Lower leg skin (tissue), 4 donors: ENCODE data around the gene PHIP. TPM values are rescaled to one million over a fixed set of nuclear protein-coding genes. Genes with fewer than 3 reads are reported as not detected.
A peak's percentile ranks its signal among the peaks of the same experiment; 100 is the strongest.

Source experiments
- DNase-seq, 2 donors: peaks; one replicate each; pipeline ENCODE4 v3.0.0-alpha.2; 2019; ENCODE audit warnings: low spot score in 2 of 2
- H3K4me3 ChIP-seq: fragments of 200-600 bp; sonication (generic); 2 replicates; pipeline ENCODE4 v1.5.1; 2017; ENCODE audit warnings: mild to moderate bottlenecking, low read depth; ENCODE audit not compliant: poor library complexity, severe bottlenecking
- POLR2A ChIP-seq, 2 donors: fragments of 450-650 bp; IDR thresholded peaks; one replicate each; pipeline ENCODE4 v1.6.1; 2016 to 2017; ENCODE audit warnings: antibody characterized with exemption in 2 of 2, mild to moderate bottlenecking in 1 of 2, moderate library complexity in 1 of 2
- WGBS, 2 donors: methylation state at CpG; one replicate each; pipeline ENCODE4 v1.1.5; 2018; 5-methylcytosine and 5-hydroxymethylcytosine counted together
- intact Hi-C: fragments of 100-400 bp; cut with DNase I; formaldehyde crosslinking; loops from one replicate; pipeline ENCODE4 v1.15.0; 2023; ENCODE audit warnings: low total_unique reads
- total RNA-seq, 4 donors: library from RNA; depleted of rRNA; stranded (reverse); fragments of >200 nt; gene quantifications; one replicate each; pipeline ENCODE4 v1.1.0, GENCODE V29; 2016
- TF ChIP-seq, protein P1 (sequence below), 3 donors: fragments of 450-650 bp; IDR thresholded peaks; one replicate each; pipeline ENCODE4 v1.5.1; 2016; ENCODE audit warnings: antibody characterized with exemption in 3 of 3, mild to moderate bottlenecking in 3 of 3, moderate library complexity in 2 of 3

Gene PHIP
- total RNA-seq, 4 donors from 2014 or later: 21.3 to 23.9 (median 22.4) TPM

GRCh38 chr6:79082304-79082703 is 4.2 kb upstream of the PHIP start:
- intact Hi-C loops: no loop called here
- WGBS, 2 donors: 86 to 97% methylated on average over 1 of the region's 1 CpG
- TF ChIP-seq POLR2A (IDR thresholded peaks at IDR 0.05): no peak
- TF ChIP-seq, protein P1, sequence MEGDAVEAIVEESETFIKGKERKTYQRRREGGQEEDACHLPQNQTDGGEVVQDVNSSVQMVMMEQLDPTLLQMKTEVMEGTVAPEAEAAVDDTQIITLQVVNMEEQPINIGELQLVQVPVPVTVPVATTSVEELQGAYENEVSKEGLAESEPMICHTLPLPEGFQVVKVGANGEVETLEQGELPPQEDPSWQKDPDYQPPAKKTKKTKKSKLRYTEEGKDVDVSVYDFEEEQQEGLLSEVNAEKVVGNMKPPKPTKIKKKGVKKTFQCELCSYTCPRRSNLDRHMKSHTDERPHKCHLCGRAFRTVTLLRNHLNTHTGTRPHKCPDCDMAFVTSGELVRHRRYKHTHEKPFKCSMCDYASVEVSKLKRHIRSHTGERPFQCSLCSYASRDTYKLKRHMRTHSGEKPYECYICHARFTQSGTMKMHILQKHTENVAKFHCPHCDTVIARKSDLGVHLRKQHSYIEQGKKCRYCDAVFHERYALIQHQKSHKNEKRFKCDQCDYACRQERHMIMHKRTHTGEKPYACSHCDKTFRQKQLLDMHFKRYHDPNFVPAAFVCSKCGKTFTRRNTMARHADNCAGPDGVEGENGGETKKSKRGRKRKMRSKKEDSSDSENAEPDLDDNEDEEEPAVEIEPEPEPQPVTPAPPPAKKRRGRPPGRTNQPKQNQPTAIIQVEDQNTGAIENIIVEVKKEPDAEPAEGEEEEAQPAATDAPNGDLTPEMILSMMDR (IDR thresholded peaks at IDR 0.05): no peak
- no peak overlapping the region for H3K4me3 ChIP-seq
- no peak for DNase-seq

DNA sequence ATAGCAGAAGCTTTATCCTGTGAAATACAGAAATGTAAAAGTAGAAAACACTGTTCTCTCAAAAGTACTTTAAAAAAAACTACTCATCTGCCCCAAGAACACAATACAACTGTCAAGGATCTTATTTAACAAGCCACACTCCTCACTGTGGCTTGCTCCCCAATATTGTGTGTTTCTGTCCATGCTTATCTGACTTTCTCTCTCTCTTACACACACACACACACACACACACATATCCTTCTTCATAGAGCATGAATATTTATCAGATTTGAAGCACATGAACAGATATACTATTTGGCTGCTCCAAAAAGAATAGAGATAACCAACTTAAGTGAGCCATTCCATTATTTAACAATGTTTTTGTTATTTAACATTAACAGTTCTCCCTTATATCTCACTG is 3.6 kb upstream of the PHIP start:
- TF ChIP-seq POLR2A (IDR thresholded peaks at IDR 0.05): no peak
- TF ChIP-seq, protein P1 (IDR thresholded peaks at IDR 0.05): no peak
- H3K4me3 ChIP-seq: no peak overlapping the region

GRCh38 chr6:79079561-79080041 is 1.5 kb upstream of the PHIP start:
- H3K4me3 ChIP-seq: no peak overlapping the region
- WGBS, 2 donors: 53 to 63% methylated on average over 2 of the region's 2 CpGs

More for the DNA sequence above, 3.6 kb upstream of the PHIP start:
- DNase-seq: no peak
- intact Hi-C loops: no loop called here

DNA sequence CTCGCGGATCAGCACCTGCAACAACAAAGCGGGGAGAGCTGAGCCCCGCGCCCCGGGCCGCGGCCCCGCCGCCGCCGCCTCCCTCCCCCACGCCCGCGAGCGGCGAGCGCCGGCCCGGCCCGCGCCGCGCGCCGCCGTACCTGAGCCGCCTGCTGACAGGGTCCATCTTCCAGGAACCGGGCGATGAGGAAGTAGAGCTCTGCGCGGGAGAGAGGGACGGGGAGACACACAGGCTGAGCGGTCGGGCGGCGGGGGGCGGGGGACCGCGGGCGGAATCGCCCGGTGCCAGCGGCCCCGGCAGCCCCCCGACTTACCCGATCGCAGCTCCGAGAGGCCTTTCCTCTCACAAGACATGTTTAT is 359 bp downstream of the PHIP start:
- peak overlapping the region; percentile 97 for H3K4me3 ChIP-seq
- TF ChIP-seq POLR2A (IDR thresholded peaks at IDR 0.05): no peak
- TF ChIP-seq, protein P1 (IDR thresholded peaks at IDR 0.05): no peak
- DNase-seq: no peak
- 0 to 1% methylated on average over 2 to 32 of the region's 49 CpGs for WGBS, 2 donors
- intact Hi-C loops: no loop called here

More at GRCh38 chr6:79079561-79080041, 1.5 kb upstream of the PHIP start:
- no peak for DNase-seq
- intact Hi-C loops: no loop called here
- TF ChIP-seq POLR2A (IDR thresholded peaks at IDR 0.05): no peak

- peak; percentile 90 to 97 for DNase-seq
- intact Hi-C loops: no loop called here
- 1% methylated on average over 54 to 70 of the region's 79 CpGs for WGBS, 2 donors
- TF ChIP-seq POLR2A (IDR thresholded peaks at IDR 0.05): no peak
- TF ChIP-seq, protein P1 (IDR thresholded peaks at IDR 0.05): no peak
- H3K4me3 ChIP-seq: peak overlapping the region; percentile 70
Observed at GRCh38 chr6:79076782-79077641, 1.0 kb downstream of the PHIP start.

- intact Hi-C loops: no loop called here
- WGBS, 2 donors: 3 to 7% methylated on average over 5 of the region's 5 CpGs
- no peak for TF ChIP-seq POLR2A (IDR thresholded peaks at IDR 0.05)
- TF ChIP-seq, protein P1 (IDR thresholded peaks at IDR 0.05): no peak
- no peak for DNase-seq
- H3K4me3 ChIP-seq: peak overlapping the region; percentile 12
Observed at GRCh38 chr6:79076160-79076559, 1.9 kb downstream of the PHIP start.
